ENCODE results near the gene MINDY4. TPM values are rescaled to one million over a fixed set of nuclear protein-coding genes. Genes with fewer than 3 reads are reported as not detected.

The MINDY4 gene
- polyA plus RNA-seq, 1 experiment = 1.8 TPM

DNA sequence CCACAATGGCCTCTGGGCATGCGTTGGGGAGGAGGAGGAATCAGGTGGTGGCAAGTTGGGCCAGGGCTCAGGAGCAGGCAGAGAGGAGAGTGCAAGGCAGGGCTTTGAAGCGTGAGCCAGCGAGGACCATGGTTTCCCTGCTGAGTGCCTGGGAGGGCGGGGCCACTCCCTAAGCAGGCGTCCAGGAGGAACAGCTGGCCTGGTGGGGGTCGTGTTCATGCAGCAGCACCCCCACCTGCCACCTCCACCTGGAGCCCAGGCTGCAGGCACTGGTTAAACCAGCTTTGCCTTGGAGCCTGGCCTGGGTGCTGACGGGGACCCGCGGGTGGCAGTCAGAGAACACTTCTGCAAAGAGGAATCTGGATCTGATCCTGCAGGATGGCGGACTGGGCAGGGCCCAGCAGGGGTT, 116.3 kb downstream of the MINDY4 start:
- no peak for DNase-seq (ENCODE audit: low read depth, low spot score)
- CTCF ChIA-PET = interaction anchor here (0.8 kb wide), 1 partner anchor 51 kb away, joined by 3 read pairs; no protein-coding TSS in a partner anchor
- POLR2A ChIA-PET = no interaction called here
- peaks cover 4% of the 10 kb centered on the region for H3K27me3 ChIP-seq (ENCODE audit: control insufficient read depth, insufficient read depth, low read length)
- no peak overlapping the region for H3K27ac ChIP-seq (ENCODE audit: low read depth, low read length)
- TF ChIP-seq, protein P1, sequence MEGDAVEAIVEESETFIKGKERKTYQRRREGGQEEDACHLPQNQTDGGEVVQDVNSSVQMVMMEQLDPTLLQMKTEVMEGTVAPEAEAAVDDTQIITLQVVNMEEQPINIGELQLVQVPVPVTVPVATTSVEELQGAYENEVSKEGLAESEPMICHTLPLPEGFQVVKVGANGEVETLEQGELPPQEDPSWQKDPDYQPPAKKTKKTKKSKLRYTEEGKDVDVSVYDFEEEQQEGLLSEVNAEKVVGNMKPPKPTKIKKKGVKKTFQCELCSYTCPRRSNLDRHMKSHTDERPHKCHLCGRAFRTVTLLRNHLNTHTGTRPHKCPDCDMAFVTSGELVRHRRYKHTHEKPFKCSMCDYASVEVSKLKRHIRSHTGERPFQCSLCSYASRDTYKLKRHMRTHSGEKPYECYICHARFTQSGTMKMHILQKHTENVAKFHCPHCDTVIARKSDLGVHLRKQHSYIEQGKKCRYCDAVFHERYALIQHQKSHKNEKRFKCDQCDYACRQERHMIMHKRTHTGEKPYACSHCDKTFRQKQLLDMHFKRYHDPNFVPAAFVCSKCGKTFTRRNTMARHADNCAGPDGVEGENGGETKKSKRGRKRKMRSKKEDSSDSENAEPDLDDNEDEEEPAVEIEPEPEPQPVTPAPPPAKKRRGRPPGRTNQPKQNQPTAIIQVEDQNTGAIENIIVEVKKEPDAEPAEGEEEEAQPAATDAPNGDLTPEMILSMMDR (IDR thresholded peaks at IDR 0.05; ENCODE audit: low read depth, low read length) = no peak
- H3K4me3 ChIP-seq (ENCODE audit: low read depth, low read length) = no peak overlapping the region
- H3K9me3 ChIP-seq (ENCODE audit: control insufficient read depth, insufficient read depth, low read length) = no peaks in the 10 kb centered on the region; the same call in 1 of the 2 replicates

DNA sequence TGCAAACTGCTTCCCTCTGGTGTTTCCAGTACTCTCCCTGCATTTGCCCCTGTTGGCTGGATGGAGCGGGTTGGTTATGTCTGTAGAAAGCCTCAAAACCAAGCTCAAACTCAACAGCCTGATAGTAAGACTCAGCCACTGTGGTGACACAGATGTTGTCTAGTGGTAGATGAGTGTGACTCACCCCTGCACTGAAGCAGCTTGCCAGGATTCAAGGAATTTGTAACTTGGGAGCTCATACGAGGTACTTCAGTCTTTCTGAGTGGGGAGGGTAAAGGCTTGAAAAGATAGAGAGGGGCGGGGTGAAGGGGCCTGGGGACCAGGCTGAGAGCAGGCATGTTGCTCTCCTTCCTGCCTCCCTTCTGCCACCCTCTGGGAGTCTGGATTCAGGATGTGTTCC, 117.5 kb downstream of the MINDY4 start:
- CTCF ChIA-PET = interaction anchor here (0.7 to 0.8 kb wide), 2 partner anchors 36 to 50 kb away, joined by 3 to 4 read pairs; no protein-coding TSS in a partner anchor
- POLR2A ChIA-PET = no interaction called here

DNA sequence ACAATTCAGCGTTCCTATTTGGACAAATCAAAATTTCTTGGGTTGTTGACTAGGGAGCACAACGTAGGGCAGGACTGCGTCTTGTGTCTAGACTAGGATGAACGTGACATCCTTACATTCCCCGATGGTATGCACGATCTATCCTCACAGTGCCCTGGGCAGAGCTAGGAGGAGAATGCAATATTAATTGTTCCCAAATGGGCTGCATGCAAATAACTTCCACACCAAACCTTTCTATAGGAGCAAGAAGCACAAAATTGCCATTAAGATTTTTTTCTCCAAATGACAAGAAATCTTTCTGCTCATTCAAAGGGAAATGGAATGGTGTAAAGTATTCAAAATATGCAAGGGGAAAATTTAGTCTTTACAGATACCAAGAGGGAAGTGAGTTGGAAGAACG, 119.0 kb downstream of the MINDY4 start:
- H3K9me3 ChIP-seq (ENCODE audit: control insufficient read depth, insufficient read depth, low read length) = no peaks in the 10 kb centered on the region; the same call in 1 of the 2 replicates
- no peak for DNase-seq (ENCODE audit: low read depth, low spot score)
- no peak overlapping the region for H3K4me3 ChIP-seq (ENCODE audit: low read depth, low read length)
- H3K27ac ChIP-seq (ENCODE audit: low read depth, low read length) = no peak overlapping the region
- CTCF ChIA-PET = no interaction called here
- POLR2A ChIA-PET = no interaction called here
- TF ChIP-seq, protein P1 (IDR thresholded peaks at IDR 0.05; ENCODE audit: low read depth, low read length) = no peak
- peaks cover 11% of the 10 kb centered on the region for H3K27me3 ChIP-seq (ENCODE audit: control insufficient read depth, insufficient read depth, low read length)

More for the DNA sequence above, 117.5 kb downstream of the MINDY4 start:
- H3K9me3 ChIP-seq (ENCODE audit: control insufficient read depth, insufficient read depth, low read length) = no peaks in the 10 kb centered on the region; the same call in 1 of the 2 replicates
- TF ChIP-seq, protein P1 (IDR thresholded peaks at IDR 0.05; ENCODE audit: low read depth, low read length) = no peak
- H3K4me3 ChIP-seq (ENCODE audit: low read depth, low read length) = no peak overlapping the region
- peaks cover 4% of the 10 kb centered on the region for H3K27me3 ChIP-seq (ENCODE audit: control insufficient read depth, insufficient read depth, low read length)
- H3K27ac ChIP-seq (ENCODE audit: low read depth, low read length) = no peak overlapping the region
- DNase-seq (ENCODE audit: low read depth, low spot score) = peak; percentile 66

DNA sequence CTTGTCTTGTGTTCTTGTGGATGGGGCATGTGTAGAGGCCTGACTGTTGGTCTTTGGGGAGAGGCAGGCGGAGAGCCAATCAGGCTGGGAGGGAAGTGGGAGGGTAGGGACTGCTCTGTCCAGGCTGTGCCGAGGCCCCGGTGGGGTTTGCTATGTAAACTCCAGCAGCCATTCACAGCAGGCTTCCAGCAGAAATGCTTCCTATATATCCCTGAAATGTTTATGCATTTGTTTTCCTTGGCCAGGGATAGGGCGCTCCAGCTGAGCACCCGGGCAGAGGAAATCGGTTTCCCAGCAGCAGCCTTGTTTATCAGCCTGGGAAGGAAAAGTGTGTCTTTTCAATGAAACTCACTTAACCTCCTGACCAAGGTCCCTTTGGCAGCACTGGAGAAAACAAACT, 122.1 kb downstream of the MINDY4 start:
- CTCF ChIA-PET = no interaction called here

DNA sequence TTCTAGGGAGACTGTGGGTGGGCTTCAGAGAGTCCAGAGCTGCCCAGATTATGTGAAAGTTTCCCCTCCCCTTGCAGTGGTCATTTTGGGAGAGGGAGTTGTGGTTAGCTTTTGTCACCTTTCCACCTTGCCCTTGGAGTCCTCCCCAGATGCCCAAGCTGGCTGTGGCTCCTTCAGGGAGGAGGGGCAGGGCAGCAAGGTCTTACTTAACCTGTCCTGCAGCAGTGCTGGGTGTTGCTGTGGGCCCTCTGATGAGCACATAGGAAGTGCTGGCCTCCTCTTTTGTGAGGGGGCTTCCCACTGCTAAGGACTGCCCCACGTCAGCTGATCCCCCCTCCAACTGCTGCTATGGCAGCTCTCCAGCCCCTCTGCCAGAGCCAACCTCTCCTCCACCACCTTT, 122.8 kb downstream of the MINDY4 start:
- POLR2A ChIA-PET = no interaction called here
- H3K27me3 ChIP-seq (ENCODE audit: control insufficient read depth, insufficient read depth, low read length) = peaks cover 15% of the 10 kb centered on the region
- no peak for DNase-seq (ENCODE audit: low read depth, low spot score)
- TF ChIP-seq, protein P1 (IDR thresholded peaks at IDR 0.05; ENCODE audit: low read depth, low read length) = no peak
- H3K27ac ChIP-seq (ENCODE audit: low read depth, low read length) = no peak overlapping the region
- H3K9me3 ChIP-seq (ENCODE audit: control insufficient read depth, insufficient read depth, low read length) = no peaks in the 10 kb centered on the region; the same call in 1 of the 2 replicates
- CTCF ChIA-PET = no interaction called here
- no peak overlapping the region for H3K4me3 ChIP-seq (ENCODE audit: low read depth, low read length)

More for the DNA sequence above, 122.1 kb downstream of the MINDY4 start:
- TF ChIP-seq, protein P1 (IDR thresholded peaks at IDR 0.05; ENCODE audit: low read depth, low read length) = no peak
- no peak for DNase-seq (ENCODE audit: low read depth, low spot score)
- H3K27ac ChIP-seq (ENCODE audit: low read depth, low read length) = peak overlapping the region; percentile 11
- no peak overlapping the region for H3K4me3 ChIP-seq (ENCODE audit: low read depth, low read length)
- H3K27me3 ChIP-seq (ENCODE audit: control insufficient read depth, insufficient read depth, low read length) = peaks cover 15% of the 10 kb centered on the region
- H3K9me3 ChIP-seq (ENCODE audit: control insufficient read depth, insufficient read depth, low read length) = no peaks in the 10 kb centered on the region; the same call in 1 of the 2 replicates
- POLR2A ChIA-PET = no interaction called here
